ENCODE measurements around the gene SRCIN1. TPM values are rescaled to one million over a fixed set of nuclear protein-coding genes. Genes with fewer than 3 reads are reported as not detected.

Gene SRCIN1
- total RNA-seq, 1 donor from 2014 or later = 2.1 TPM

DNA sequence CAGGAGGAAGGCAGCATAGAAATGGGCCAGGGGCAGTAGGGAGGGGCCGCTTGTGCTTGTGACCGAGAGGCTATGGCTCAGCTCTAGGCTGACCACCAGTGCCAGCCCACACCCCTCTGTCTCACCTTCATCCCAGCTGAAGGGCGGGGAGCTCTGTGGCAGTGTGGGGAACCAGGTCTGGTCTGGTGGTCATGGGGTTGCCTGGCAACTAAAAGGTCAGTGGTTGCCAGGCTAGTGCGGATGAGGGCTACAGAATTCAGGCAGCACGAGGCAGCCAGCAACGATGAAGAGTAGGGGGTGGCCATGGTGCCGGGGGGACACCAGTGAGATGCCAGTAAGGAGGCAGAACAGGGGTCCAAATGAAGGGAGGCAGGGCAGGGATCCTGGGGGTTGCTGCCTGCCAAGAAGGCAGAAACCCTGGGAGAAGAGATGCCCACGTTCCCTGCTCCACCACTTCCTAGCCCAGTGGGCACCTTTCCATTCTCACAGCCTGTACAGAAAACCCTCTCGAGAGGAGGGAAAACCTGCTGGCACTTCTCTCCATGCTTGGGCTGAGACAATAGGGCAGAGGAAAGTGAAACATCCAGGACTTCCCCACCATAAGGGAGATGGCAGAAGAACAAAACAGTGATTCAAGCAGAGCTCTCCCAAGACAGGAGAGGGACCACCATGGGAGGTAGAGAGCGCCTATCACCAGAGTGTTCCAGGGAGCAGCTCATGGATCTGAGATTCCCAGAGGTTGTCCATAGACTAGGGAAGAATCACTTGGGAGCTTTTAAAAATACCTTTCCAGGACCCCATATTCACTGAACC, 39.7 kb downstream of the SRCIN1 start:
- no peak for DNase-seq (ENCODE audit: low read depth)
- no peak for TF ChIP-seq CTCF (conservative IDR thresholded peaks at IDR 0.05; ENCODE audit: low read depth, low read length)
- no peak overlapping the region for H3K4me3 ChIP-seq (ENCODE audit: low read depth, low read length)

DNA sequence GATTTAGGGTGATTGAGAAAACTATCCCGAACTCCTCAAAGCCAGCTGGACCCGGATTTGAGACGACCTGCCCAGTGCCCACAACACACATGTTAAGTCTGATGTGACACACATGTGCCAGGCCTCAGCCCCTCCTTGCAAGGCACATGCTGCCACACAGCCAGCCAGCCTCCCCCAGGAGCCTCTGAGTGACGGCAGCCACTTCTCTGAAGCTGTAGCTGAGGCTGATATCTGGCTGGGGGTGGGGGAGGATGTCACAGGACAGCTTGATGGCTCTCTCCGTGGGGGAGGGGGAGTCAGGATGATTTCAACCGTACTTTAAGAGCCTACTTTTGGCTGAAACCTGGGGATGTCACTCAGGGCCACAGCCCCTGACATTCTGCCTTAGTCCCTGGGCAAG, 40.9 kb downstream of the SRCIN1 start:
- no peak for DNase-seq (ENCODE audit: low read depth)
- no peak overlapping the region for H3K4me3 ChIP-seq (ENCODE audit: low read depth, low read length)
- TF ChIP-seq CTCF (conservative IDR thresholded peaks at IDR 0.05; ENCODE audit: low read depth, low read length) = no peak

DNA sequence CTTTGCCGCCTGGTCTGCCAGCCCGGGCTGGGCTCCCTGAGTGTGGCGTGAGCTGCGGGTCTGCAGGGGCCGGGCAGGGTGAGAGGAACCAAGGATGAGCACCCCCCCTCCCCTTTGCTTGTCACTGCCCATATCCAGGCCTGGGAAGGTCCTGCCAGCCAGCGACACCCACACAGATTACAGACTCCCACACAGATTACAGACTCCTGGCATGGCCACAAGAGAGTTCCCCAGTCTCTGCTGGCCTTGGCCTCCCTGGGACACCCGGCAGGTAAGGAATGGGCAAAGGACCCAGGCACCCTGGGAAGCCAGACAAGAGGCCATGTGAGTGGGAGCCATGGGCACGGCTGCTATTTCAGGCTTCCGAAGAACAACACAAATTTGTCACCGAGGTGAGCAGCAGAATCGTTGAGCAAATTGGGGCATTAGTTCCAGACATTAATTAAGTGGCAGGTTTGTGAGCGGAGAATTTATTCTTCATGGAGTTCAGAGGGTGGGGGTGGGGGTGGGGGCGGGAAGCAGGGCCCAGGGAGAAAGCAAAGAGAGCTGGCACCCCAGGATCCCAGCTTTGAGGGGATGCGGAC, 41.4 kb downstream of the SRCIN1 start:
- no peak for TF ChIP-seq CTCF (conservative IDR thresholded peaks at IDR 0.05; ENCODE audit: low read depth, low read length)
- no peak overlapping the region for H3K4me3 ChIP-seq (ENCODE audit: low read depth, low read length)
- no peak for DNase-seq (ENCODE audit: low read depth)

DNA sequence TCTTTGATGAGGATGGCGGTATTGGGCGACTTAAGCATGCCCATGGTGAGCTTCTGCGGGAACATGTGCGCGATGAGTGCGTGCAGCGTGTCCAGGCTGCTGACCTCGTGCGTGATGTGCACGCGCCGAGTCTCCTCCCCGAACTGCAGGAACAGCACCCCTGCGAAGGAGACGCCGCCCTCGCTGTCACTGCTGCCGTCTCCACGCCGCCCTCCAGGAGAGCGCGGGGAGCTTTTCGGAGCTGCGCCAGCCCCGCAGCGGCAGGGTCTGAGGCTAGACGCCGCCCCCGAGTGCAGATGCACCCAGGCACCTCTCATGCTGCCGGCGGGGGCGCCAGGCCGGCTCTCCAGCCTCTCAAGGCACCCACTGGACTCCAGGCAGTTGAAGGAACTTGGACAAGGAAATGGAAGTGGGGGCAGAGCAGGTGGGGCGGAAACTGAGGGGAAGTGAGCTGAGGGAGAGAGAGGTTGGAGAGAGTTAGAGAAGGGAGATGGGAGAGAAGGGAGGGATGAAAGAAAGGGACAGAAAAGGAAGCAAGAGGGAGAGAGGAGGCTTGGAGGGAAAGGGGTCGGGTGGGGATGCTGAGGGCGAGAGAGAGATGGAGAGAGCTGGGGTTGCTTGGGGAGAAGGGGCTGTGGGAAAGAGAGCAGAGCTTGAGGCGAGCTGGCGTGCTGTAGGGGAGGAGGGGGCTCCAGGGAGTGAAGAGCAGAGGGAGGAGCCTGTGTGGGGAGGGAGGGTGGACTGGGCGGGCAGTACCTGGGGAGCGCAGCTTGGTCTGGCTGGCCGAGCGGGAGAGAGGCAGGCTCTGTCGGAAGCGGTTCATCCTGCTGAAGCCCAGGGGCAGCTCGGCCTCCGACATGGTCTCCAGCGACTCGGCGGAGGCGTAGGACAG, 42.1 kb downstream of the SRCIN1 start:
- no peak overlapping the region for H3K4me3 ChIP-seq (ENCODE audit: low read depth, low read length)
- no peak for TF ChIP-seq CTCF (conservative IDR thresholded peaks at IDR 0.05; ENCODE audit: low read depth, low read length)
- no peak for DNase-seq (ENCODE audit: low read depth)

DNA sequence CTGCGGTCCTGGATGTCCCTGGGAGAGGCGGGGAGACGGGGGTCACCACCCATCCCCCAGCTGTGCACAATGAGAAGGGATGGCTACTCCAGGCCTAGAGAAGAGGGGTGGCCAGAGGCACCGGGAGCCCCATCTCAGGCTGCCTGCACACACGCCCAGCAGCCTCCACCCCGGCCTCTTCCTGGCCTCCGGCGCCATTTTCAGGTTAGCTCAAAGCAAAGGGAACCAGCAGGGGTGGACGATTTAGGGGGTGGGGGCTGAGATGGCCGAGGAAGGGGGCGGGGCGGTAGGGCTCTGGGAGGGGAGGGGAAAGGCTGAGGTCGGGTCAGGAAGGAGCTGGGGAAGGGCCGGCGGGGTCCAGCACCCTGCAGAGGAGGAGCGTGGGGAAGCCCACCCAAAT, 42.8 kb downstream of the SRCIN1 start:
- no peak for TF ChIP-seq CTCF (conservative IDR thresholded peaks at IDR 0.05; ENCODE audit: low read depth, low read length)
- no peak for DNase-seq (ENCODE audit: low read depth)
- no peak overlapping the region for H3K4me3 ChIP-seq (ENCODE audit: low read depth, low read length)

DNA sequence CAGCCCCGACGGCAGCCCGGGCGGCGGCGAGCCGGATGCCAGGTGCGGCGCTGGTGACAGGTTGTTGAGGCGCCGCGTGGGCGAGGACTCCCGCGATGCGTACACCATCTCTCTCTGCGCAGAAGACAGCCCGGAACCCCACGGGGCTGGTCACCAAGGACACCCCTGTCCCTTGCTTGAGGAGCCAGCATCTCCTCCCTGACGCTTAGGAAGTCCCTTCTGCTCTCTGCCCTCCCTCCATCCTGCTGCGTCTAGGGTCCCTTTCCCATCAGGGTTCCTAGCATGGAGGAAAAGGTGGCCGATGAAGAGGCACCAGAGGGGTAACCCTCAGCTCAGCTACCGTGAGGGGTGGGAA, 43.6 kb downstream of the SRCIN1 start:
- H3K4me3 ChIP-seq (ENCODE audit: low read depth, low read length) = no peak overlapping the region
- DNase-seq (ENCODE audit: low read depth) = no peak
- TF ChIP-seq CTCF (conservative IDR thresholded peaks at IDR 0.05; ENCODE audit: low read depth, low read length) = no peak

All from epithelial cell of proximal tubule (primary cell).